HG03378 (cell line): ENCODE measurements around the gene TMEM164.
A peak's percentile ranks its signal among the peaks of the same experiment; 100 is the strongest.
"Not testable (repeated sequence)": the region's sequence is repeated elsewhere in the genome, so short reads cannot be mapped to it uniquely, and the experiment has no call there.

Experiments
- ATAC-seq: cut with Tn5 transposase; IDR thresholded peaks from one replicate; pipeline ENCODE4 v1.9.1; 2021; ENCODE audit warnings: mild to moderate bottlenecking, moderate library complexity; ENCODE audit not compliant: unreplicated experiment

TMEM164 gene

DNA sequence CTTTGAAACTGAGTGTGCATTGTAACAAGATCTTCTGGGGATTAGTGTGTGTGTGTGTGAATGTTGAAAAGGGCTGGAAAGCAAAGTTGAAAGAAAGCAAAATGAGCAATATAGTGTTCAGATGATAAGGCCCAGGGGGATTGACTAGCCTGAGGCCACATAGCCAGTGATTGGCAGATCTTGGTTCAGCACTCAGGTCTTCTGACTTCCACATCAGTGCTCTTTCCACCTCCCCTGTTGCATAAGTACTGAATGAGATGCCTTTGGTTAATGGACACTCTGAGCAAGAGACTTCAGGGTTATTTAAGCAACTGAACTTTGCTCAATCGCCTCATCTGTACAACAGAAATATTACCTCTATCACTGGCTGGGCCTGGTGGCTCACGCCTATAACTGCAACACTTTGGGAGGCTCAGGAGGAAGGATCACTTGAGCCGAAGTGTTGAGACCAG is 120.4 kb downstream of the TMEM164 start:
- ATAC-seq: no peak

DNA sequence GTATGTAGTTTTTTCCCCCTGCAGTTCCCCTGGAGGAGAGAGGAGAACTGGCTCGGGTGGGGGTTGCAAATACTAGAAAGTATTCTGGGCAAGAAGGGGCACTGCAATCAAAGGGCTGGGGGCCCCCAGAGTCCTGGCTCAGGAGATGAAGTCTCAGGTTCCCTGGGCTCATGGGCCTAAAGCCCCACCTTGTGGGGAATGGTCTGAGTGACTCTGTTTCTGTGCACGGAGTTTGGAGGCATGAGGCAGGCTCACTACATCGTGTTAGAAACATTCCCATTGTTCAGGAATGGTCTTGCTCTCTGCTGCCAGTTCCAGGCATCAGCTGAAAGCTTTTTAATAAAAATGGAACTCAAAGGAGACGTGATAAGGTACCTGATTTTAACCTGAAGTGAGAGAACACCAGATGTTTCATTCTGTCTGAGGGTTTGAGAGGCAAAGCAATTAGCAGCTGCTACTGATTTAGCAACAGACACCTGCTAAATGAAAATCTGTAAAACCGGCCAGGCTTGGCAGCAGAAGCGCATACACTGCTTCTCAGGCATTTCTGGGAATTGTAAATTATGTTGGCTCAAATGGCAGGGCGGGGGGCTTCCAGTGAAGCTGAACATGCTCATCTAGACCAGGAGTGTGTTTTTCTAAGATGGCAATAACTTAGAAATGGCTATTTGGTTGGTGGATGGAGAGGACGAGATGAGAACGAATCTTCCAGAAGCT is 122.7 kb downstream of the TMEM164 start:
- no peak for ATAC-seq

DNA sequence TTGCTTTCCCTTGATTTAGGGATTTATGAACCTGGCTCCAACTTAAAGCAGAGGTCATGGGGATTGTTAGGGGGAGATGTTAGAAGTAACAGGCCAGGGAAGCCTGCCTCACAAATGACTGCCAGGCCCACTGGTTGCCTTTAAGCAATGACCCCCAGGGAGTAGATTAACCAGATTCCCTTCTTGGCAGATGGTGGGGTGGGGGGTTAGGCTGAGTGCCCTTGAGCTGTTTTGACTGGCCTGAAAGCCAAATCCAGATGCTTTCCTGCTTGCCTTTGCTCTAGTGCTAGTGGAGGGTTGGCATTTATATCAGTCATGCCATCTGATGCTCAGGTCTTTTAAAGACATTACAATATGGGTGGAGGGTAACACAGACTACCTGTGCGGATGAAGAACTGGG is 128.1 kb downstream of the TMEM164 start:
- ATAC-seq: no peak

DNA sequence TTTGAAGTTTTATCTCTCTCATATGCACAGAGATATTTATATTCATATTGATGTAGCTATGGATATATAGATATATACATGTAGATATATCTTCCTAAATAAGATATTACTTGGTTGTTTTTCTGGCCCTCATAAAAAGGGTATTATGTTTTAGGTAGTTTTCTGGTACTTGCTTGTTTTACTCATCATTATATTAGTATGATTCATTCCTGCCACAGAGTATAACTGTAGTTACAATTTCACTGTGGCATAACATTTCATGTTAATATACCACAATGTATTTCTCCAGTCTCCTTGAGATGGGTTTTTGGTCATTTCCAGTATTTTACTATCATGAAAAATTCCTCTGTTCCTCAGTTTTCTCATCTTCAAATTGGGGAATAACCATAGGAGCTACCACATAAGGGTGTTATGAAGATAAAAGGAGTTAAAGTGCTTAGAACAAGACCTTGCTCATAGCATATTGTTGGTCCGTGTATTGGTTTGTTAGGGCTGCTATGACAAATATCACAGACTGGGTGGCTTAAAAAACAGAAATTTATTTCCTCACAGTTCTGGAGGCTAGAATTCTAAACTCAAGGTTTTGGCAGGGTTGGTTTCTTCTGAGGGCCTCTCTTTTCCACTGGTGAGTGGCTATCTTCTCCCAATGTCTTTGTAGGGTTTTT is 129.7 kb downstream of the TMEM164 start:
- ATAC-seq: peak; percentile 55

DNA sequence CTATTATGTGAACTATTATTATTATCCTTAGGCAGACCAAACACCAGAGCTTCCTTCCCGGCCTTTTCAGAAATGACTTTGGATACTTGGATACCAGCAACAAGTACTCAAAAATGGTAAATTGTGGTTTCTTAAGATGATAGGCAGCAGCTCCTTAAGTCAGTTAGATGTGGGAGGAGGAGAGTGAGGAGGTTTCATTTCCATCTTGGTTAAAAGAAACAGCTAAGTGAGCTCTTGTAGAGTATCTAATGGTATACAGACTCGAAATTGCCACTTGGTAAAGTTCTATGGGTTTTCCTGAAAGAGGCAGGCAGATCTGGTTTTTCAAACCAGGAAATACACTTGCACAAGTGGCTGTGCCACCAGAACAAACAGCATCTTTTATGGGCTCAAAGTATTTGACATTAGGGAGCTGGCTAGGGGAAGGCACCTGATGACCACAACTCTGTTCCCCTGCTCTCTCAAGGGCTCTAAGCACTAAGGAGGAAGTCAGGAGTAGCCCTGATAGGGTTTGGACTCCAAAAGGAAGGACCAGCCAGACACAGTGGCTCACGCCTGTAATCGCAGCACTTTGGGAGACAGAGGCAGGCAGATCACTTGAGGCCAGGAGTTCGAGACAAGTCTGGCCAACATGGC is 130.9 kb downstream of the TMEM164 start:
- no peak for ATAC-seq

DNA sequence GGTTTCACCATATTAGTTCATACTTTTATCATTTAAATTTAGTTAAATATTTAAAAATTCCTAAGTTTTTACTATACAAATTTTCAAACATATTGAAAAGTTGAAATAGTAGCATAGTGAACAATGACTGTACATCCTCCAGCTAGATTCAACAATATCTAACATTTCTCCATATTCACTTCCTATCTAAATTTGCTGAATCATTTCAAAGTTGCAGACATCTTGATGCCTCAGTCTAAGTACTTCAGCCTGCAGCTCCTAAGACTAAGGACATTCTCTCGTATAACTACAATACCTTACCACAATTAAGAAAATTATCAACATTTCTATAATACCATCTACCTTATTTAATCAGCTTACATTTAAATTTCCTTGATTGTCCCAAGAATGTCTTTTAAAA is 132.7 kb downstream of the TMEM164 start:
- no peak for ATAC-seq

DNA sequence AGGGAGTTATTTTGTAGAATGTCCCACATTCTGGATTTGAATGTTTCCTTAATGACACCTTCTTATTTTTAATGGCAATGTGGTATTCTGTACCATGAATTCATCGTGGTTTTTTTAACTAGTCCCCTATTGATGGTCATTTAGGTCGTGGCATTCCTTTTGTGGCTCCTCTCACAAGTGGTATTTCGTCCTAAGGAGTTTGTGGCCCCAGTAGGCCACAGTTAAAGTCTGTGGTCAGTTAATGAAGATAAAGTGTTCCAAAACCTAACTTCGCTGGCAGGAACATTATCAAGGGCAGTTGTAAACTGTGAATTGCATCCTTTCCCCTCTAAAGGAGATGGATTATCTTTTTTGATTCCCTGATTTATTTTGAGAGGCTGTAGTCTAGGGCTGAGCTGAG is 133.2 kb downstream of the TMEM164 start:
- no peak for ATAC-seq

DNA sequence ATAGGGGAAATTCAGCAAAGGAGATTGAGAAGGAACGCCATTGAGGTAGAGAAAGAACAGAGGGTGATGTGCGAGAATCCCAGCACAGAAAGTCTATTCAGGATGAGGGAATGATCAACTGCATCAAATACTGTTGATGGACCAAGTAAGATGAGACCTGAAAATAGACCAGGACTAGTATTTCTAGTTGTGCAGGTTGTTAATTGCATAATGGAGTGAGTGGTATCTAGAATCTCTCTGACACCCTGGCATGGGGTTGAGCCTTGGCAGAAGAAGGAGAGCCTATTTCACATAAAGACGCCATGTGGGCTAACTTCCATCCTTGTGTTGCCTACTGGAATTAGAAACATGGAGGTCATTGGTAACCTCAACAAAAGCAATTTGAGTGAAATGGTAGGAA is 135.6 kb downstream of the TMEM164 start:
- no peak for ATAC-seq

DNA sequence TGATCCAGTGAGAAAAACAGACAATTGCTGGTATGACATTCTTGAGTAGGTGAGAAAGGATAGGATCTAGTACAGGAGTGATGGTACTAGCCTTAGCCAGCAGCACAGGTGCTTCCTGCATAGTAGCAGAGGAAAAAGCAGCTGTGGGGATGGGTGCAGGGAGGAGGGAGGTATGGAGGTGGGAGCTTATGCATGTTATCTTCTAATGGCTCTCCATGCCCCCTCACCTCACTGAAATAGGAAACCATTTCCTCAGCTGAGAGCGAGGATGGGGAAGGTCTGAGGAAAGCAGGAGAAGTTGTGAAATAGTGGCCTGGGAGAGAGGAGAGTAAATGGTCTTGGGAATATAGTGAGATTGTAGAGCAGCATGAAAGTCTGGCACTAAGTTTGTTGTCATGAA is 136.3 kb downstream of the TMEM164 start:
- no peak for ATAC-seq

DNA sequence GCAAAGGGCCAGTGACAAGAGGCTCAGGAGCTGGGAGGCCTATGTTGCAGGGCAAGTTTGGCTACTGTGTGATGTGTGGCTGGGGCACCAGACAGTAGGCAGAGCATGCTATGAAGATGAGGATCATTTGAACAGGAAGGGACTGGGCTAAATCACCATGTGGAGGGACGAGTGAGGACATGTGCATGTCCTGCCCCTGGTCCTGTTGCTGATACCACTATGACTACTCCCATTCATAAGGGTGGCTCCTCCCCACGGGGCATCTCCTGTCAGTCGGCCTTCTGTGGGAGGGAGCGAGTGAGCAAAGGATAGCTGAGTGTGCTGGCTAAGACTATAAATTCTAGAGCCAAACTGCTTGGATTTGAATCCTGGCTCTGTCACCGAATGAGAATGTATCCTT is 139.2 kb downstream of the TMEM164 start:
- ATAC-seq: no peak

DNA sequence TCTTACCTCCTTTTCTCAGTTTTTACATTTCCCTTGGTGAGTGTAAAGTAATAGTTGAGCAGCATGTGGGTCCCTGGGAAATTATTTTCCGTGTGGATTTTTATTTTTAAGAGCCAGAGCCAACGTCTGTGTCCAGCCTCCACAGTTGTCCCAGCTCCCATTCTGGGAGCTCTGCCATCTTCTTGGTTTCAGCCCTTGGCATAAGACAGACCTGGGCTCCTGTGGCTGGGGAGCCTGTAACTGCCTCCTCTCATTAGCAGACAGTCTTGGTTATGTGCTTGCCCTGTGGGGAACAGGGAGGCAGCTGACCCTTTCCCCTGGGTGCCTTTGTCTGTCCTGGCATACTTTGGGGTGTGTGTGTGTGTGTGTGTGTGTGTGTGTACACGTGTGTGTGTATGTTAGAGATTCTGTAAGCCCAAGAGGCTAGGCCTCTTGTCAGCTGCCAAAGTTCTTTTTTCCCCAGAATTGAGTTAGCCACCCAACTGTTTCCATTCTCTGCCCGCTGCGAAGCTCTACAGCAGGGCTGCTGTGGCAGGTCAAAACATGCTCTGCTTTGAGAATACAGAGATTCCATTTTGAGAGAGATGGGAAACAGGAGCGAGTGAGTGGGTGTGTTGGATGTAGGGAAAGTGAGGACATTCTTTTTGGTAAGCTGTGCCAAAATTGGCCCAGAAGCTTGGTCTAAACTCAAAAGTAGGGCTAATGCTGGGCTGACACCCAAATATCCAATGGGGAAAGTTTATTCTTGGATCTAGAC is 140.7 kb downstream of the TMEM164 start:
- ATAC-seq: no peak

DNA sequence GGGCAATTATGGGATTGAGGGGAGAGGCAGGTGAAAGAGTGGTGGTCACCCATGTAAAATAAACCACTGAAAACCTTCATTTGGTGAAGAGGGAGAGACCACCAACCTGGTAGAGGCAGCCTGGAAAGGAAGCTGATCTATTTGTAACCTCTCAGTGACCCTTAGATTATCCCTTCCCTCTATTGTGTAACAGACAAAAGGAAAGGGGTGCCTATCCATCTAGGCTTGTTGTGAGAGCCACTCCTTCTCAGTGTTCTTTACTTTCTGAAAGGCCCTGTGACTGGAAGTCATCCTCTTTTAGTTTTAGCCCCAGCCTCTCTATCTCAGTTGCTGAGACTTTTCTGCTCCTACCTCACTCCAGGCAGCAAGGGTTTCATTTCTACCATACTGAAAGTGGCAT is 142.4 kb downstream of the TMEM164 start:
- ATAC-seq: no peak

DNA sequence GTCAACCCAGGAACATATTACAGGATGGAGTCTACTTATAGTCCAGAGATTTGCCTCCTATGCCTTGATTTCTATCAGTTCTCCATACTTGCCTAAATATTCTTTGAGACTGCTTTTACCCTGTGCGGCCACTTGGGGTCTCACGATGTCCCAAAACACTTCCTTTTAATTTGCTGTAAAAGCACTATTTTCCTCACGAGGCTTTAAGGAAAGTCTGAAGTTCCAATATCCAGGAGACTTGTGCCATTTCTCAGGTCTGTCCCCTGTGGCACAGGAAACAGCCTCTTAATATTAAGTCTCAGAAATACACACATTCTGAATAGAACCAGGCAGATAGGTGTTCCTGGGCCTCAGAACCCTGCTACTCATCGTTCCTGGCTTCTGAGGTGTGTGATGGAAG is 142.9 kb downstream of the TMEM164 start:
- peak; percentile 80 for ATAC-seq

DNA sequence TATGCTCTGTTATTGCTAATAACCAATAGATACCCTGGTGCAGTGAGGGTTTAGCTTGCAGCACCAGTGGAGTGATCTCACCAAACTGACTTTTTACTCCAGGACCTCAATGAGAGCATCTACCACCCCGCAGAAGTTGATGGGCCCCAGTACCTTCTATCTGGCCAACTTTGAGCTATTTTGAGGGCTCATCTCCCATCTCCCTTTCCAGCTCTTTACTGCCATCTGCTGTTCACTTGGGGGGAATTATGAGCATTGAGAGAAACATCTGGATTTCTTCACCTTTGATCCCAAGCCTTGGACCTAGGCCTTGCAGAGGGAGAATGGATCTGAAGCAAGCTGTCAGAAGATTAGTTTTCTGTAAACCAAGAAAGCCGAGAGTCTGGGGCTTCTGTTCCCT is 143.6 kb downstream of the TMEM164 start:
- peak; percentile 57 for ATAC-seq

DNA sequence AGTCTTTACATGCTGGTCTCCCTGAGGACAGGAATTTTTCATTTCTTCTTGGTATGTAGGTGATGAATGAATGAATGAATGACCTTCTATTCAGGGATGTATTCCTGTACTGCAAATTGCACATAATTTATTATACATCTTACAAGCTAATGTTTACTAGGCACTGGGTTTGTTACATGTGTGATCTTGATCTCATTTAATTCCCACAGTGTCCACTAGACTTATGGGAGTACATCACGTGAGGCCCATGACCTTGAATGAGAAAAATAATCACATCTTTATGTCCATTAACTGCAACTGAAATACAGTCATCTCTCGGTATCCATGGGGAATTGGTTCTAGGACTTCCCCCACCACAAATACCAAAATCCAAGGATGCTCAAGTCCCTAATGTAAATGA is 150.3 kb downstream of the TMEM164 start:
- ATAC-seq: no peak

DNA sequence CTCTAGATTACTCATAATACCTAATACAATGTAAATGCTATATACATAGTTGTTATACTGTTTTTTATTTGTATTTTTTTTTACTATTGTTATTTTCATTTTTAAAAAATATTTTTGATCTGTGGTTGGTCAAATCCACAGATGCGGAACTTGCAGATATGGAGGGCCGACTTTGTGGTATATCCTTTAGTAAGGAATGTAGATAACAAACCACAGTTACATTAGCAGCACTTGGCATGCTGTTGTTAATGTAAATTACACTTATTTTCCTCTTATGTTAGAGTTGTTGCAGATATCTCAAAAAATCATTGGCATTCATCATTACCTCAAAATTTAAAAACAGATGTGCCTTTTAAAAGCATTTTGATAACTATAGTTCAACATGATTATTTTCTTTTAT is 151.0 kb downstream of the TMEM164 start:
- no peak for ATAC-seq

DNA sequence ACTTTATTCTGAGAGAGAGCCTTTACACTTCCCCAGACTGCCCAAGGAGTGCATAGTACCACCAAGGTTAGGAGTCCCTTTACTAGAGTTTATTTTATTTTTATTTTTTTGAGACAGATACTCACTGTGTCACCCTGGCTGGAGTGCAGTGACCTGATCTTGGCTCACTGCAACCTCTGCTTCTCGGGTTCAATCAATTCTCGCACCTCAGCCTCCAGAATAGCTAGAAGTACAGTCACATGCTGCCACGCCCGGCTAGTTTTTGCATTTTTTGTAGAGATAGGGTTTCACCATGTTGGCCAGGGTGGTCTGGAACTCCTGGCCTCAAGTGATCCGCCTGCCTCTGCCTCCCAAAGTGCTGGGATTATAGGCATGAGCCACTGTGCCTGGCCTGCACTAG is 151.4 kb downstream of the TMEM164 start:
- ATAC-seq: not testable (repeated sequence)

DNA sequence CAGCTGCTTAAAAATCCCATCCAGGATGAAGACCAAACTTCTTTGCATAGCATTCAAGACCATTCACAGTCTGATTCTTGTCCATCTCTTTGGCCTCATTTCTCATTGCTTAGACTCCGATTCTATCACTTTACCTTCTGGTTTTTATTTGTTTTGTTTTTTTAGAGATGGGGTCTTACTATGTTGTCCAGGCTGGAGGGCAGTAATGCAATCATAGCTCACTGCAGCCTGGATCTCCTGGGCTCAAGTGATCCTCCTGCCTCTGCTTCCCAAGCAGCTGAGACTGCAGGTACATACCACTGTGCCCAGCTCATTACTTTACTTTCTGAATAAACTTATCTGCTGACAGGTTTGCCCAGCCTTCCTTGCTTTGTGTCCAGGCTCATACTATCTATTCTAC is 152.8 kb downstream of the TMEM164 start:
- no peak for ATAC-seq

DNA sequence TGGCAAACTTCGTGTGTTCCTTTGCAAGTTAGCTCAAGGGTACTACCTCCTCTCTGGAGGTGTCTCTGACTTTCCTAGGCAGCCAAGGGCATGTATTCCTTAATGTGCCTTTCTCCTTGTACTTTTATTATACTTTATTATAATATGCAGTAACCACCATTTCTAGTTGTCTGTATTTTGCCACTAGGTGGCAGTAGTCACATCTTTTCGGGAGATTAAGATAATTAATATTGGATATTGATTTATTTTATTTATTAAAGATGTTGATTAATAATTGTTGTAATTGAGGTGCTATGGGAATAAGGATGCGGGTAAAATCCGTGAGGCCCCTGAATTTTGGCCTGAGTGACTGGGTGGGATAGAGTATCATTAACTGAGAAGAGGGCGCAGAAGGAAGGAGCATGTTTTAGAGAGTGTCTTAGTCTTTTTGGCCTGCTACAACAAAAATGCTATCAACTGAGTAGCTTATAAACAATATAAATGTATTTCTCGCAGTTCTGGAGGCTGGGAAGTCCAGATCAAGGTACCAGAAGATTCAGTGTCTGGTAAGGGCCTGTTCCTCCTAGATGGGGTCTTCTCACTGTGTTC is 153.3 kb downstream of the TMEM164 start:
- ATAC-seq: no peak

DNA sequence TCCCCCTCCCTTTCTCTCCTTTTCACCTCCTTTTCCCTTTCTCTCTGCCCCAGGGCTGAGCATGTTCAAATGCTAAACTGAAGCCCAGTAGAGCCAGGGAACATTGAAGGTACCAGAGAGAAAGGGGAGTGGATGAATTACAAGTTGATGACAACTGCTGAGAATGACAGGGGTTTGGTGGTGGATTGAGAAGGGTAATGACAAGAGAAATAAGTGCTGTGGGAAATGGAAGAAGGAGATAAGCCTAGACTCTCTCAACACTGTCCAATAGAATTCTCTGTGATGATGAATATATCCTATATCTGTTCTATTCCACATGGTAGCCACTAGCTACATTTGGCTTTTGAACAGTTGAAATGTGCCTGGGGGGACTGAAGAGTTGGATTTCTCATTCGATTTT is 154.5 kb downstream of the TMEM164 start:
- no peak for ATAC-seq

DNA sequence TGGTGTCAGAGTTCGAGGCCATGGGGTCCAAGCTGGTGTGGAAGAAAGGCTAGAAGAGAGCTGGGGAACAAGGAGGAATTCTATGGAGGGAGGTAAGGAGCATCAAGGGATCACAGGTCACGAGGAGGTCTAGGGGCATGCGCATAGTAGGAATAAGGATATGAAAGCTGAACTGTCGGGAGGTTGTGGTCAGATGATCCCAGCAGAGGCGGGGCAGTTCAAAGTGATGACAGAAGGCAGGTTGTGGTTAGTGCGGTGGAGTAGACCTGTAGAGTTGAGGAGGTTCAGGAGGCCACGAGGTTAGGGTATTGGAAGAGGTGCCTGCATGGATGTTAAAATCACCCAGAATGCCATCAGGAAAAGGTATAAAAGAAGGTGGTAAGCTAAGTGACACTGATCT is 156.3 kb downstream of the TMEM164 start:
- no peak for ATAC-seq
